Activated CD8-positive, alpha-beta memory T cell treated with anti-CD3 and anti-CD28 coated beads, Interleukin-2, amount 50 U/mL, for 24 hours (primary cell): ENCODE results near the gene DUS2.
"Not testable (repeated sequence)": the region's sequence is repeated elsewhere in the genome, so short reads cannot be mapped to it uniquely, and the experiment has no call there.

Experiments used
- DNase-seq: peaks from one replicate; pipeline ENCODE4 v3.0.0-alpha.2; 2020; ENCODE audit errors: extremely low read depth

The DUS2 gene

DNA sequence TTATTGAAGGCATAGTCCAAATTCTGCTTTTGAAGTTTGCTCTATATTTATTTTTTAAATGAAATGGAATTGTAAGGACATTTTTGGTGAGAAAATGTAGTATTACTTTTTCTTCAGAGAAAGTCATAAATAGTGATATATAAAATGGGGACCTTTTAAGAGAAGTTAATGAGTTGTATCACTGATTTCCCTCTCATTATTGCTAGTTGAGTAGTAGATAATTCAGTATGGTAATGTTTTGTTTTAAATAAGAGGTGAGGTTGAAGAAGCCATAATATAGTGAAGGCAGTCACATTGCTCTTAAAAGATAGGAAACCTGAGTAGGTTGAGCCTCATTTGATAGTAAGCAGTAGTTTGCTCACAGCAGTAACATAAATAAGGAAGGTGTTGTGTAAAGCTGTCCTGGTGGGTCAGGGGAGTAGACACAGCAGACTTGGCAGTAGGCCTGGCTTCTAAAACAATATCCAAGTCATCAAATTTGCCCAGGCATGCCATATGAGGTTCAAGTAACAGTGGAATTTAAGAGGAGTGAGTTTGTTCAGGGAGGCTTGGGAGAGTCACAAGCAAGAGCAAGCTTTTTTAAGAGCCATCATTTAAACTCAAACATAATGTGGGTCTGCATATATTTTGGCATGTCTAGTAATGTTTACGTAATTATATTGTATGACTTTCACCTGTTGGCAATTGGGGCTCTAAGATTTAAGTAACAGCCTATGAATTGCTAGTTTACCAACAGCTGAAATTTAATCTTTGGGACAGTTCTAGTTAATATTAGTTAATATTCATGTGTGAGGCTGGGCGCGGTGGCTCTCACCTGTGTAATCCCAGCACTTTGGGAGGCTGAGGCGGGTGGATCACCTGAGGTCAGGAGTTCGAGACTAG is 68.5 kb downstream of the DUS2 start:
- no peak for DNase-seq

DNA sequence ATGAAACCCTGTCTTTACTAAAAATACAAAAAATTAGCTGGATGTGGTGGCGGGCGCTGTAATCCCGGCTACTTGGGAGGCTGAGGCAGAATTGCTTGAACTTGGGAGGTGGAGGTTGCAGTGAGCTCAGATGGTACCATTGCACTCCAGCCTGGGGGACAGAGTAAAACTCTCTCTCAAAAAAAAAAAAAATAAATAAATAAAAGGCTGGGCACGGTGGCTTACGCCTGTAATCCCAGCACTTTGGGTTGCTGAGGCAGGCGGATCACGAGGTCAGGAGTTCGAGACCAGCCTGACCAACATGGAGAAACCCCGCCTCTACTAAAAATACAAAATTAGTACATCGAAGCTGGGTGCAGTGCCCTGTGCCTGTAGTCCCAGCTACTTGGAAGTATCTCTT is 69.2 kb downstream of the DUS2 start:
- not testable (repeated sequence) for DNase-seq

DNA sequence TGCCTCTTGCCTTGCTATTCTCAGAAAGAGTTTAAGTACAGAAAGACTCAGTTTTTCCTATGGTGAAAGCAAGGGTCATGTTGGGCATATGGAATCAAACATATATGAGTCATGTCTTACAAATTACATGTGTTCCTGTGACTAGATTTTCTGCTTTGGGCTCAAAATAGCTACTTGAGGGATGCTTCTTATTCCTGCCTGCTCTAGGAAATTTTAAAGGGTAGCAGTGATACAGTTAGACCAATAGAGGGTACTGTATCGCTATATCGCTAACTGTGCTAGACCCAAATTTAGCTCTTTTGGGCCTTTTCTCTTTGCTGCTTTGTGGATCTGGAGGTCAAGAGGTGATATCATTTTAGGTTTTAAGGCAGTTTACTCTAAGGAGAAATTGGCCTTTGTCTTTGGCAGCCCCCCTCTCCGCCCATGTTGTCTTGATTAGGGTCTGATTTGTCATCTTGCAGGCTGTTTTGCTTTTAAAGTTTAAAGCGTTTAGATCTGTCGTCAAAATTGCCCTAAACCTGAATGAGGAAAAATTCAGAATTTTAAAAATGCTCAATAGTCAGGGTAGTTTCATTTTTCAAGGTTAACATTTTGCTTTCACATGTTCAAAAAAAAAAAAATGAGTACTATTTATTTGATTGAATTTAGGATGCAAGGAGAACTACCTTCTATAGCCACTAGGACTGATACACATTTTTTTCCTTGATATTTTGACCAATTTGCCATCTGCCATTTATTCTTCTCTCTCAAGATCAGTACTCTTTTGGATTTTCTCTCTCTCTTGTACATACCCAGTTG is 70.9 kb downstream of the DUS2 start:
- no peak for DNase-seq

DNA sequence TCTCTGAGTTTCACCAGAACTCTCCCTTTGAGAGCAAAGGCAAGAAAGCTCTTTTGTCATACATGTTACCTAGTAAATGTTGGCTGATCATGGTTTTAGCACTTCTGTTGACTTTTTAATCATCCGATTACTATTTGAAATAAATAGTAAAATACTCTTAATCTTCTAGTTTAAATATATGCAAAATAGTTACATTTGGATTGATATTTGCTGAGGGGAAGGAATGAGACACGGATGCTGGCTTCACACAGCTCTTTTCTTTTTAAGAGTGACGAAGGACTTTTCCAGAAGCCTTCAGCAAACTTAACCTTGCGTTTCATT is 71.5 kb downstream of the DUS2 start:
- DNase-seq: no peak

DNA sequence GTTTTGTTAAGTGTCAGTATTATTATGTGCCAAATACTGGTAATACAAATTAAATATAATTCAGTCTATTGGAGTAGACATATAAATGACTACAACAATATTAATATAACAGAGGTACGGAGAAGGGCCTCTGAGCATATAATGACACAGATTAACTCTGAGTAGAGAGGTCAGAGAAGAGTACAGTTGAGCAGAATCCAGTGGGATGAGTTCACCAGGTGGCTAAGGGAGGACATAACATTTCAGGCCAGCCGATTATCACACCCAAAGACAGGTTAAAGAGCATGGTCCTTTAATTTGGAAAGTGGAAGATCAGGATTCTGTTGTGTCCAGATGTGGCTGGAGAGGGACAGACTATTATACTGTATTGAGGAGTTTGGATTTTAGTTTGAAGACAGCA is 73.4 kb downstream of the DUS2 start:
- no peak for DNase-seq

DNA sequence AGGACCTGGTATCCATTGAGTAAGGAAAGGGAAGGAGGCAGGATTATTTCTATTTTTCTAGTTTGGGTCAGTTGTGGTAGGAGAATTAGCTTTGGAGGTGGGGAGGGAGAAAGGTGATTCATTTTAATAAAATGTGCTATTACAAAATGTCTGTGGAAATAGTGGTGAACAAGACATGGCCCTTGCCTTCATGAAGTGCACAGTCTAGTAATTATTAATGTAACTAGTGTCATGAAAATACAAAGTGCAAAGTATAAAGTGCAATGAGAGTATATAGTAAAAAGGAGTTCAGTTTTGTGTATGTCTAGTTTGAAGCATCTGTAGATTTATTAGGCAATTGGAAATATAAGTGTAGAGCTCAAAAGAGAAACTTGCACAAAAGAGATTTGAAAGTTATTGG is 74.0 kb downstream of the DUS2 start:
- no peak for DNase-seq

DNA sequence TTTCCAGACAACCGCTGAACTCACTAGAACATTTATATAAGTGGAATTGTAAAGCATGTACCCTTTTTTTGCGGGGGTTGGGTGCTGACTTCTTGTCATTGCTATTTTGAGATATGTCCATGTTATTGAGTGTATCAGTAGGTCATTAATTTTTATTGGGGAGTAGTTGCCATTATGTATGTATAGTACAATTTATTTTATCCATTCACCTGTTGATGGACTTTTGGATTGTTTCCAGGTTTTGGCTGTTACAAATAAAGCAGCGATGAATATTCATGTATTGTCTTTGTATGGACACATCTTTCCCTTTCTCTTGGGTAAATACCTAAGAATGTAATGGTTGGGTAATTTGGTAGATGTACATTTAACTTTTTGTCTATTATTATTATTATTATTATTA is 74.8 kb downstream of the DUS2 start:
- no peak for DNase-seq

DNA sequence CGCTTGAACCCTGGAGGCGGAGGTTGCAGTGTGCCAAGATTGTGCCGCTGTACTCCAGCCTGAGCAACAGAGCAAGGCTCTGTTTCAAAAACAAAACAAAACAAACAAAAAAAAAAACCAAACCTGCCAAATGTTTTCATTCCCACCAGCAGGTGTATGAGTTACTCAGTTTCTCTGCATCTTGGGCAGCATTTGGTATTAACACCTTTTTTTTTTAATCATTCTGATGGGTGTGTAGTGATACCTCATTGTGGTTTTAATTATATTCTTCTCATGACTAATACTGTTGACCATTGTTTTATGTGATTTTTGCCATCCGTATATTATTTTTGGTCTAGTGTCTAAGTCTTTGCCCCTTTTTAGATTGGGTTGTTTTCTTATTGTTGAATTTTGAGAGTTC is 77.4 kb downstream of the DUS2 start:
- DNase-seq: no peak

DNA sequence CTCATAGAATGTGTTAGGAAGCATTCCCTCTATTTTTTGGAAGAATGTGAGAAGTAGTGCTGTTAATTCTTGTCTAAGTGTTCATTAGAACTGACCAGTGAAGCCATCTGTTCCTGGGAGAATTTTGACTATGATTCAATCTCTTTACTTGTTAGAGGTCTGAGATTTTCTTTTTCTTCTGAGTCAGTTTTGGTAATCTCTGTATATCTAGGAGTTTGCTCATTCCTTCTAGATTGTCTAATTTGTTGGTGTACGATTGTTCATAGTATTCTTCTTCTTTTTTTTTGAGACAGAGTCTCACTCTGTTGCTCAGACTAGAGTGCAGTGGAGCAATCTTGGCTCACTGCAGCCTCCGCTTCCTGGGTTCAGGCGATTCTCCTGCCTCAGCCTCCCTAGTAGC is 82.5 kb downstream of the DUS2 start:
- DNase-seq: no peak

DNA sequence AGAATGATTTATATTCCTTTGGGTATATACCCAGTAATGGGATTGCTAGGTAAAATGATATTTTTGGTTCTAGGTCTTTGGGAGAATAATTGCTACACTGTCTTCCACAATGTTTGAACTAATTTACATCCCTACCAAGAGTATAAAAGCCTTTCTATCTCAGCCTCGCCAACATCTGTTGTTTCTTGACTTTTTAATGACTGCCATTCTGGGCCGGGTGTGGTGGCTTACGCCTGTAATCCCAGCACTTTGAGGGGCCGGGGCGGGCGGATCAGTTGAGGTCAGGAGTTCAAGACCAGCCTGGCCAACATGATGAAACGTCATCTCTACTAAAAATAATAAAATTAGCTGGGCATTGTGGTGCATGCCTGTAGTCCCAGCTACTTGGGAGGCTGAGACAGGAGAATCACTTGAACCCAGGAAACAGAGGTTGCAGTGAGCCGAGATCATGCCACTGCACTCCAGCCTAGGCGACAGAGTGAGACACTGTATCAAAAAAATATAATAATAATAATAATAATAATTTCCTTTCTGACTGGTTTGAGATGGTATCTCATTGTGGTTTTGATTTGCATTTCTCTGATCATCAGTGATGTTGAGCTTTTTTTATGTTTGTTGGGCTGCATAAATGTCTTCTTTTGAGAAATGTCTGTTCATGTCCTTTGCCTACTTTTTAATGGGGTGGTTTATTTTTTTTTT is 84.3 kb downstream of the DUS2 start:
- not testable (repeated sequence) for DNase-seq

DNA sequence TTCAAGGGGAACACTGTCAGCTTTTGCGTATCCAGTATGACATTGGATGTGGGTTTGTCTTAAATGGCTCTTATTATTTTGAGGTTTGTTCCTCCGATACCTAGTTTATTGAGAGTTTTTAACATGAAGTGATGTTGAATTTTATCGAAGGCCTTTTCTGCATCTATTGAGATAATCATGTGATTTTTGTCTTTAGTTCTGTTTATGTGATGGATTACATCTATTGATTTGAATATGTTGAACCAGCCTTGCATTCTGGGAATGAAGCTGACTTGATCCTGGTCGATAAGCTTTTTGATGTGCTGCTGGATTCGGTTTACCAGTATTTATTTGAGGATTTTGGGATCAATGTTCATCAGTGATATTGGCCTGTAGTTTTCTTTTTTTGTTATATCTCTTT is 86.1 kb downstream of the DUS2 start:
- DNase-seq: not testable (repeated sequence)

DNA sequence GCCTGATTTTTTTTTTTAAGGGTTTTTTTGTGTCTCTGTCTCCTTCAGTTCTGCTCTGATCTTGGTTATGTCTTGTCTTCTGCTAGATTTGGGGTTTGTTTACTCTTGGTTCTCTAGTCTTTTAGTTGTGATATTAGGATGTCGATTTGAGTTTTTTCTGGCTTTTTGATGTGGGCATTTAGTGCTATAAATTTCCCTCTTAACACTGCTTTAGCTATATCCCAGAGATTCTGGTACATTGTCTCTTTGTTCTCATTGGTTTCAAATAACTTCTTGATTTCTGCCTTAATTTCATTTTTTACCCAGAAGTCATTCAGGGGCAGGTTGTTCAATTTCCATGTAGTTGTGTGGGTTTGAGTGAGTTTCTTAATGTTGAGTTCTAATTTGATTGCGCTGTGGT is 87.5 kb downstream of the DUS2 start:
- DNase-seq: not testable (repeated sequence)

DNA sequence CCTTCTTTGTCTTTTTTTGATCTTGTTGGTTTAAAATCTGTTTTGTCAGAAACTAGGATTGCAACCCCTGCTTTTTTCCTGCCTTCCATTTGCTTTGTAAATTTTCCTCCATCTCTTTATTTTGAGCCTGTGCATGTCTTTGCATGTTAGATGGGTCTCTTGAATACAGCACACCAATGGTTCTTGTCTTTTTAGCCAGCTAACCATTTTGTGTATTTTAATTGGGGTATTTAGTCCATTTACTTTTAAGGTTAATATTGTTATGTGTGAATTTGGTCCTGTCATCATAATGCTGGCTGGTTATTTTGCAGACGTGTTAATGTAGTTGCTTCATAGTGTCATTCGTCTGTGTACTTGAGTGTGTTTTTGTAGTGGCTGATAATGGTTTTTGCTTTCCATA is 88.3 kb downstream of the DUS2 start:
- no peak for DNase-seq

DNA sequence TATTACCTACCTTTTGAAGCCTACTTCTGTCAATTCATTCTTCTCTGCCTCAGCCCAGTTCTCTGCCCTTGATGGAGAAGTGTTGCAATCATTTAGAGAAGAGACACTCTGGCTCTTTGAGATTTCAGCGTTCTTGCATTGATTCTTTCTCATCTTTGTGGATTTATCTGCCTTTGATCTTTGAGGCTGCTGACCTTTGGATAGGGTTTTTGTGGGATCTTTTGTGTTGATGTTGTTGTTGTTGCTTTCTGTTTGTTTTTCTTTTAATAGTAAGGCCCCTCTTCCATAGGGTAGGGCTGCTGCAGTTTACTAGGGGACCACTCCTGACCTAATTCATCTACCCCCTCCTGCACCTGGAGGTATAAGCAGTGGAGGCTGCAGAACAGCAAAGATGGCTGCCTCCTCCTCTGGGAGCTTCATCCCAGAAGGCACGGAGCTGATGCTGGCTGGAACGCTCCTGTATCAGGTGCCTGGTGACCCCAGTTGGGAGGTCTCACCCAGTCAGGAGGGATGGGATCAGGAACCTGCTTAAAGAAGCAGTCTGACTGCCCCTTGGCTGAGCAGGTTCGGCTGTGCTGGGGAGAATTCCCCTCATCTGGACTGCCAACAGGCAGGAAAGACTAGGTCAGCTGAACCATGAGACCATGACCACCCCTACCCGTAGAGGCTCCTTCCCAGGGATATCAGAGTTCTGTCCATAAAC is 90.1 kb downstream of the DUS2 start:
- no peak for DNase-seq

DNA sequence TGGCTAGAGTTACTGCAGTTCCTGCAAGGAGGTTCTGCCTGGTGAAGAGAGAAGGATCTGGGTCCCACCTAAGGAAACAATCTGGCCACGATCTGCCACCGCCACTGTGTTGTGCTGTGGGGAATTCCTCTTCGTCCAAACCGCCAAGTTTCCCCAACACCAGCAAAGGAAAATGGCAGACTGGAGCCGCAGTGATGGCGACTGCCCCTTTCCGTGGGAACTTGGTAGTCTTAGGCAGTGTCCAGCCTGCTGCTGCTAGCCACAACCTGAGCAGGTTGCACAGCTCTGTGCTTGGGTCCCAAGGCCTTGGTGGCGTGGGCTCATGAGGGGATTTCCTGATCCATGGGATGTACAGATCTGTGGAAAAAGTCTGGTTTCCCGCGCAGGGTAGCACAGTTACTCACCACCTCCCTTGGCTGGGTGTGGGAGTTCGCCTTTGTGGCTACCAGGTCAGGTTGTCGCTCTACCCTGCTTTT is 90.7 kb downstream of the DUS2 start:
- DNase-seq: no peak

DNA sequence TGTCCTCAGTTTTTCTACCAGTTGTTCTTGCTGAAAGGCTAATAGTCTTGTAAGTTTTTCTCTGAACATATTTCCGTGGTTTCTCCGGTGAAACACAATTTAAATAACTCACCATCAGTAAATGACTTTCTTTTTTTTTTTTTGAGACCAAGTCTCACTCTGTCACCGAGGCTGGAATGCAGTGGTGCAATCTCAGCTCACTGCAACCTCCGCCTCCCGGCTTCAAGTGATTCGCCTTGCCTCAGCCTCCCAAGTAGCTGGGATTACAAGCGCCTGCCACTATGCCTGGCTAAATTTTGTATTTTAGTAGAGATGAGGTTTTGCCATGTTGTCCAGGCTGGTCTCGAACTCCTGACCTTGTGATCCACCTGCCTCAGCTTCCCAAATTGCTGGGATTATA is 91.9 kb downstream of the DUS2 start:
- DNase-seq: not testable (repeated sequence)

DNA sequence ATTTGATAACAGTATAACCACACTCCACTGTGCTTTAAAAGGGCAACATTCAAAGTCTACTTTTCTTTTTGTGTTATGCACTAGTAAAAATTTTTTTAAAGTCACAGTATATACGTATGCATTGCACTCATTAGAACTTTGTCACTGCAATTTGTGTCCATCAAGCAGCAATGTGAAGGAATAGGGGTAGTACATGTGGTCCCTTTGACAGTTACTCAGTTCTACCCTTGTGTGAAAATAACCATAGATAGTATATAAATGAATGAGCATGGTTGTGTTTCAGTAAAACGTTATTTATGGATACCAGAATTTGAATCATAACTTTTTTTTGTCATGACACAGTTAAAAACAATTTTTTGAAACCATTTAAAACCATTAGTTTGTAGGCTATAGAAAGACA is 92.8 kb downstream of the DUS2 start:
- DNase-seq: no peak

DNA sequence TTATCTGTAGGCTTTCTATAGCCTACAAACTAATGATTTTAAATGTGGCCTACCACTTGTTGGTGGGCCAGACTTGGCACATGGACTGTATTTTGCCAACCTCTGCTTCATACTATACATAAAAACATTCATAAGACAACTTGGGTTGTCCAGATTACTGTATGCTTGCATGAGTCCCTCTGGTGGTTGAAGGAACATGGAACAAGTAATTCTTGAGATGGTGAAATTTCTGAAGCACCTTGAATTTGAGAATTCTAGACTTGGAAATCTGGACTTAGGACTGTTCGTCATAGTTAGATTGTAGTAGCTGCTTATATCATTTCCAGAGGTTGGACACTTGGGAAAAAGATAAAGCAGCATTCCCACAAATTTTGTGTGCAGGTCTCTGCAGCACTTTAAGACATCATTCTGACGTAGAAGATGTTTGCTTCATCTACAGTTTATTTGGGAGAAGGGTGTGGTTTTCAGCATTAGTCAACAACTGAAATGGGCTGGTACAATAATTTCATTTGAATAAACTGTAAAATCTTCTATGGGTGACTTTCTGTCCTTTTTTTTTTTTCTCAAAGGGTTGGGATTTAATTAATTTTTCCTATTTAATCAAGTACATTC is 93.3 kb downstream of the DUS2 start:
- DNase-seq: no peak

DNA sequence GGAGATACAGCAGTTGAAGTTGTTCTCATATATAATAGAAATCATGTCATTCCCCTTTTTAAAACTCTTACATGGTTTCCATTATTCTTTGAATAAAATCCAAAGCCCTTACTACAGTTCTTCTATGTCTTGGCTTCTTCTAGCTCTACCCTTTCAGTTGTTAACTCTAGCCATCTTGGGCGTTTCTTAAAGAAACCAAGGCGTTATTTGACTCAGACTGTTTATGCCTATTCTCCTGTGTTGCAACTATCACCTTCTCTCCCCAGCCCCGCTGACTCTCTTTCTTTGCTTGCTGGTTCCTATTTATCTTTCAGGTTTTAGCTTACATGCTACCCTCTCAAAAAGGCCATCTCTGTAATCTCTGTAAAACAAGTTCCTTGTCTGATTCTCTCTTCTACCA is 94.8 kb downstream of the DUS2 start:
- DNase-seq: no peak

DNA sequence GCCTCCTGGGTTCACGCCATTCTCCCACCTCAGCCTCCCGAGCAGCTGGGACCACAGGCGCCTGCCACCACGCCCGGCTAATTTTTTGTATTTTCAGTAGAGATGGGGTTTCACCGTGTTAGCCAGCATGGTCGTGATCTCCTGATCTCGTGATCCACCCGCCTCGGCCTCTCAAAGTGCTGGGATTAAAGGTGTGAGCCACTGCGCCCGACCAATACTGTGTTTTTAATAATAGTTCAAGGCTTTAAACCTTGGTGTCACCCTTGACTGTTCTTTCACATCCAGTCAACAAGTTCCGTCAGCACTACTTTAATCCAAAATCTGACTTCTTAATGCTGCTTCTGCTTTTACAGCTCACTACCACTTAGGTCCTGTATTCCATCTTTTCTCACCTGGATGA is 95.9 kb downstream of the DUS2 start:
- not testable (repeated sequence) for DNase-seq

DNA sequence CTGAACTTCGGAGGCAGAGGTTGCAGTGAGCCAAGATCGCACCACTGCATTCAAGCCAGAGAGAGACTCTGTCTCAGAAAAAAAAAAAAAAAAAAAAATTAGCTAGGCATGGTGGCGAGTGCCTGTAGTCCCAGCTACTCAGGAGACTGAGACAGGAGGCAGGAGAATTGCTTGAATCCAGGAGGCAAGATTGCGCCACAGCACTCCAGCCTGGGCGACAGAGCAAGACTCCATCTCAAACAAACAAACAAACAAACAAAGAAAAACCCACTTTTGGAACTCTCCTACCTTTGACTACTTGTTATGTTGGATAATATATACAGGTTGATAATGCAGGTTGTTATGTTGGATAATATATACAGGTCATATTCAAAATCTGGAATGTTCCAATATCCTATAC is 97.4 kb downstream of the DUS2 start:
- DNase-seq: not testable (repeated sequence)
